ENCODE measurements around the gene FAM20A.

Gene FAM20A

DNA sequence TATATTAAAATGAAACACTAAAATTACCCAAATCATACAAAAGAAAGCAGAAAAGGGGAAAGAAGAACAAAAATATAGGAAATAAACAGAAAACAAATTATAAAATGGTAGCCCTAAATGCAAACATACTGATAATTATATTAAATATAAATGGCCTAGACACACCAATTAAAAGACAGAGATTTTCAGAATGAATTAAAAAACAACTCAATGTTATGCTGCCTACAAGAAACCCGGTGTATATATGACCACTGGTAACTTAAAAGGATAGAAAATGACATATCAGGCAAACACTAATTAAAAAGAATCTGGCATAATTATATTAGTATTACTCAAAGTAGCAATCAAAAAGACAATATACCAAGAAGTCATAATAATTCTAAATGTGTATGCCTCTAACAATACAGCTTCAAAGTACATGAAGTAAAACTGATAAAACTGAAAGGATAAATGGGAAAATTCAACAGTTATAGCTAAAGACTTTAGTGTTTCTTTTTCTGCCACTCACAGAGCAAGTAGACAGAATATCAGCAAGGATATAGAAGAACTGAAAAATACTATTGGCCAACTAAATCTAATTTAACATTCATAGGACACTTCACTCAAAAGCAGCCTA lies 7.5 kb upstream of the FAM20A start:
- DNase-seq = no peak

DNA sequence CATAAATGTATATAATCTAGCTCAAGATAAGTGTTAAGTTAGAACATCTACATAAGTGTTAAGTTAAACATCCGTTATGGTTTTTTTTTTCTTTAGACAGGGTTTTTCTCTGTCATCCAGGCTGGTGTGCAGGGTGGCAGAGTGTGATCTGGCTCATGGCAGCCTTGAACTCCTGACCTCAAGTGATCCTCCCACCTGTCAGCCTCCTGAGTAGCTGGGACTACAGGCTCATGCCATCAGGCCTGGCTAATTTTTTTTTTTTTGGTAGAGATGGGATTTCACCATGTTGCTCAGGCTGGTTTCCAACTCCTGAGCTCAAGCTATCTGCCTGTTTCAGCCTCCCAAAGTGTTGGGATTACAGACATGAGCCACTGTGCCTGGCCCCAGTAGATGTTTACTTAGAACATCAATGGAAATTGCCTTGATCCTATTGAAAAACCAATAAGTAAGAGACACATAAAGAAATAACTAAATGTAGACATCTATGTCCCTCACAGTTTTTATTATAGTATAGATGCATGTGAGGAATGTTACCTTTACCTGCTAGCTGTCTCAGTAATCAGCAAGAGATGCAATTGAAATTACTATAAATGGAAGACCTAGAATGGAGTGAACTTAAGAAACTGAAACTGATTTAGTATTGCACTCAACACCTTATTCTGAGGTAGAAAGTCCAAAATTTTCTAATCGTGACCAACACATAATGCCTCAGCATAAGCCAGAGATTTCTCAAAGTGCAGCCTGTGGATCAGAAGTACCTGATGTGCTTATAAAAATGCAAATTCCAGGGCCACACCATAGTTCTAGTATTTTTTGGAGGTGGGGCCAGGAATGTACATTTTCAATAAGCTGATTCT lies 5.5 kb upstream of the FAM20A start:
- no peak for DNase-seq

DNA sequence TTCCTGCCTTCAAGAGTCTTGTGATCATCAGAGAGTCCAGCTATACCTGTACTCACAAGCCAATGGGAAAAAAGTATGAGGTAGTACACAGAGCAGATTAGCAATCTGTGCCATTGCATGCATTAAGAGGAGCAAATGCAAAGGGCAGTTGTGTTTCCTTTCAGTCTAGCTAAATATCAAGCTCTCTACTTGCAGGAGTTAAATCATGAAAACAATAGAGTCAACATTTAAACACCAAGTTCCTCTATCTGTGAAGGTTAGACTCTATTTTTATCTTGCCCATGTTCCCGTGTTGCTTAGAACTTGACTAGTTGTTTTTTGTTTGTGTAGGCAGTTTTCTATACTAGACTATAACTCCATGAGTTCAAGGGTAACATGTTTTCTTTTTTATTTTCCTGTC lies 4.7 kb upstream of the FAM20A start:
- DNase-seq = no peak

DNA sequence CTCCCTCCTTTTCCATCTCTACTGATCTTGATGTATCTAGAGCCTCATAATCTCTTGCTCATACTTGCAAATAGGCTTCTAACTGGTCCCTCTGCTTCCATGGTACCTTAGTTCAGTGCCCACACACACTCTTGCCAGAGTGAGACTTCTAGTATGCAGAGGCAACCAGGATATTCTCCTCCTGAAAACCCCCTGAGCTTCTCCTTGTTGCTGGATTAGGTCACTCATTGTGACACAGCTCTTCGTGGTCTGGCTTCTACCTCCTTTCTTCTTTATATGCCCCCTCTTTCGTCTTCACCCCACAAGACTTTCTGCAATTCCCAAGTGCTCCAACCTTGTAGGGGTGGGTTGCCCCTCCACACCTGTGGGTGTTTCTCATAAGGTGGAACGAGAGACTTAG lies 2.5 kb upstream of the FAM20A start:
- no peak for DNase-seq

DNA sequence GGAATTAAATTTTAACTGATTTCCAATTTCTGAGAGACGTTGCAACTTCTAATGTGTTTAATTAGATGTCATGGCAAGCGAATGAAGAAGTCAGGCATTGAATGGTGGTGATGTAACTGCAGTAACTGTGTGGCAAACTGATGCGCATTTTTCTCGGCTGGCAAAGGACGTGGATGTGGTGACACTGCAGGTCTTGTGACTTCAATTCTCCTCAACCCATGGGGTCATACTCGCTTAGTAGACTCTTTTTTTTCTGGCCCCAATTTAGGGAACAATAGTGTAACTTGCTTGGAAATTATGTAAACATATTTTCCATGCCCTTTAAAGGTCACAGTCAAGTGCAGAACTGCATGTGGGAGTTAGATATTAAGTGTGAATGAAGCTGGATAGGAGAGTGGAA lies 1.9 kb upstream of the FAM20A start:
- DNase-seq = no peak

DNA sequence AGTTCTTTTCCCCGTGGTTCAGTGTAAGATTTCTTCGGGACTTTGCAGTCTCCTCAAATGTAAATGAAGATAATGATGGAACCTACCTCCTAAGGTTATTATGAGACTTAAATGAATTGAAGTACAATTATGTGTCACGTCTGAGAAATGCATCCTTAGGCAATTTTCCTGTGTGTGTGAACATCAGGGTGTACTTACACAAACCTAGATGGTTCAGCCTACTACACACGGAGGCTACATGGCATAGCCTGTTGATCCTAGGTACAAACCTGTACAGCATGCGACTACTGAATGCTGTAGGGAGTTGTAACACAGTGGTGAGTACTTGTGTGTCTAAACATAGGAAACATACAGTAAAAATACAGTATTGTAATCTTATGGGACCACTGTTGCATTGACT lies 1.1 kb upstream of the FAM20A start:
- no peak for DNase-seq

DNA sequence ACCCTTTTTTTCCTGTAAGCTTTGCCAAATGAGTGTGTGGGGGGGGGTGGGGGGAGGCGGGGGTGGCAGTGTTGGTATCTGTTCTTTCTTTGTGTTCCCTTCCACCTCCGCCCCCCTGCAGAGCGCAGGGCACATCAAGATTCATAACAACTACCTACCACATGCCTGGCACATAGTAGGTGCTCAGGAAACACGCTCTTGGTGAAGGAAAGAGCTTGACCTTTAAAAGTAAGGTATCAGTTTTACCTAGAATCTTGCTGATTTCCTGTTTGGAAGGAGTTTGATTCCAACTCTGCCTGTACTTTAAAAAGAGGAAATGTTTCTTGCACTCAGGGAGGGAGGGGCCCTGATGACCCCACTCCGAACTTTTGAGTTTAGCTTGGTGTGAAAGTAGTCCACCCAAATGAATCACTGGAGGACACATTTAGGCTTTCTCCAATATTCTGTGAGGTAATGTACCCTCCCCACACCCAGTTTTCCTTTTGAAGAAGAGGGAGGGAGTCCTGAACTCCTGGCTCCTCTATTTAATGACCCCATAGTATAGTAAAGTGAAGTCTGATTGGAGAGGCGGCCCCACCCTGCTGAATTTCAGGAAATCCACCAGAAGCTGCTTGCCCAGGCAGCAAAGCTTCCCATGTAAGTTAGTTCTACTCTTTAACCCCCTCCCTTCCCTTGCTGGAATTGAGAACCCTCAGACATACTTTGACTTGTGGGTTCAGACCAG lies 560 bp upstream of the FAM20A start:
- DNase-seq = no peak

DNA sequence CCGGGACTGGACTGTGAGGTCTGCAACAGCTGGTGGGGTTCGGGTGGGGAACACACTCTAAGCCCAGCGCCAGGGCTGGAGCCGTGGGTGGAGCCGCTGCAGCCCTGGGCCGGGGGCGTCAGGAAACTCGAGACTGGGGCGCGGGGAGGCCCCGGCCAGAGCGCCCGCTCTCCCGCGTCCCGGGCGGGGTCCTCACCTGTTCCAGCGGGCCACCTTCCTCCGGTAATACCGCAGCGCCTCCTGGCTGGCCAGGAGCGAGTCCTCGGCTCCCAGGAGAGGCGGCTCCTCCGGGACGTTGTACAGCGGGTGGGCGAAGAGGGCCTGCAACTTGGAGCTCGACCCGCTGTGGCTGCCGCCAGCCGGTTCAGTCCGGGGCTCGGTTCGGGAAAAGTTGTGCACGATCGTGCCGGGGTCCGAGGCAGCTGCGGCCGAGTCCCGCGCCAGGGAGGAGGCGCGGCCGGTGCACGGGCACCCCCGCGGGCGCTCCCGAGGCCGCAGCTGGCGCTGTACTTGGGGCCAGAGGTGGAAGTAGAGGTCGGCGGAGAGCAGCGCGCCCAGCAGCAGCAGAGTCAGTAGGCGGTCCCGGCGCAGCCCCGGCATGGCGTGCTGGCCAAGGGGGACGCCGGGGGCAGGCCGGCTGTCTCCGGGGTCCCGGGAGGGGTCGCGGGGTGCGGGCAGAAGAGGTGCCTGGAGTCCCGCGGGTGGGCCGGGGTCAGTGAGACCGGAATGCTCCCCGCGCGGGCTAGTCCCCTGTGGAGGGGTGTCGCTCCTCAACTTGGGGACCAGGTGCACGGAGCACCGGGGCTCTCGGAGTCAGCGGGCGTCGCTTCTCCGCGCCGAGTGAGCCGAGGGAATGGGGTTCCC lies 868 bp downstream of the FAM20A start:
- no peak for DNase-seq

DNA sequence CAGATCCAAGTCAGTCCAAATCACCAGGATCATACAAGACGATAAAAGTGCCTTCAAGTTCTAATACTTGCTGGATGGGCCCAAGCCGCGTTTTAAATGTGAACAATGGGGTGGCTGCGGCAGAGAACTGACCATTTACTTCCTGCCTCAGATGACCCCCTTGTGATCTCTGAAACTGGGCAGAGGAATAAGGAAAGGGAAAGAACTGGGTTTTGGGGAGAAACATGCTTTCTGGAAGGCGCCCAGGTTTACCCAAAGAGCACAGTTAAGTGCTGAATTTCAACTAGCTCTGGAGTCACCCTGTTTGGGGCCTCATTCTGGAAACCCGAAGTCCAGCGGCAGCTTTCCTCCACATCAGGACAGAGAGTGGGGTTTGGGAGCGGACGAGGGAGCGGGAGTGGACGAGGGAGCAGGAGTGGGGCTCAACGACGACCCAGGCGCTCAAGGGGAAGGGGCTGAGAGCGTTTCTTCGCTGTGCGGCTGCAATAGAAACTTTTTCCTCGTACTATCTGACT lies 1.6 kb downstream of the FAM20A start:
- DNase-seq = no peak

DNA sequence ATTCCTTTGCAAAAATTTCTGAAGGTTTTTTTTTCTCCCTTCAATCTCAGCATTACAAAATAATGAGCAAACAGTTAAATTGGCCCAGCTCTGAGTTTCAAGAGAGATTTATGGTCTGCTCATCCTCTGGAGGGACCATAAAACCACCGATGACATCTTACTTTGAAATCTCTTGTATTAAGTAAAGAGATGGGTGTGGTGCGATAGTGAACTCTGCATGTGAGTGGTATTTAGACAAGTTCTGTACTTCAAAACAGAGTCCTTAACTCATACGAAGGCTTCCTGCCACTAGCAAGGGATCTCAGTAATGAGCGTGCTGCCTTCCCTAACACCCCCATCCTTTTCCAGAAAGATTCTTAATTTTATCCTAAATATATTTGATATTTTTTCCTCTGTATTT lies 2.1 kb downstream of the FAM20A start:
- DNase-seq = no peak

DNA sequence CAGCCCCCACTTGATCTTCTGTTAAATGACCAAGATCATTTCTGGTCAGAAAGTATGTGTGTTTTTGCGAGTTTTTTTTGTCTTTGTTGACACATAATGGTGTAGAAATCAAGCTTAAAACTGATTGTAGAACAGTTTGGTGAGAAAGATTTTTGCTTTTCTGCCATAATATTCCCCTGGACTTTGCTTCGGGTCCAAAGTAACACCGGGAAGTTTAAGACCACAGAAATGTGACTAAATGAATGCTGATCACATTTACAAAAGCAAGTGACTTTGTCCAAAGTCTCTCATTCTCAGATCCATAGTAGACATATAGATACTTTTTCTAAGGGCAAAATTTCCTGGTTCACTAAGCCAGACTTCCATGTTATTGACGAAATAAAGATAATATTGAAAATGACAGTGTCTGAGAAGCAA lies 2.6 kb downstream of the FAM20A start:
- no peak for DNase-seq

DNA sequence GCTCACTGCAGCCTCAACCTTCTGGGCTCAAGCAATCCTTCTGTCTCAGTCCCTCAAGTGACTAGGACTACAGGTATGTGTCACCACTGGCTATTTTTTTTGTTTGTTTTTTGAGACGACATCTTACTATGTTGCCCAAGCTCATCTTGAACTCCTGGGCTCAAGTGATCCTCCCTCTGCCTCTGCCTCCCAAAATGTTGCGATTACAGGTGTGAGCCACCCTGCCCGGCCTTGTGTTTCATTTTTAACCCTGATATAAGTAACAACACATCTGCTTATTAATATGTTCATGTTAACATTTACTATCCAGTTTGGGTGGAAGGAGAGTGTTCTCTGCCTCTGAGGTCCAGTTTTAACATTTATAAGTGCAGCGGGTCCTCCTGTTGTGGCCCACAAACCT lies 3.1 kb downstream of the FAM20A start:
- DNase-seq = no peak

DNA sequence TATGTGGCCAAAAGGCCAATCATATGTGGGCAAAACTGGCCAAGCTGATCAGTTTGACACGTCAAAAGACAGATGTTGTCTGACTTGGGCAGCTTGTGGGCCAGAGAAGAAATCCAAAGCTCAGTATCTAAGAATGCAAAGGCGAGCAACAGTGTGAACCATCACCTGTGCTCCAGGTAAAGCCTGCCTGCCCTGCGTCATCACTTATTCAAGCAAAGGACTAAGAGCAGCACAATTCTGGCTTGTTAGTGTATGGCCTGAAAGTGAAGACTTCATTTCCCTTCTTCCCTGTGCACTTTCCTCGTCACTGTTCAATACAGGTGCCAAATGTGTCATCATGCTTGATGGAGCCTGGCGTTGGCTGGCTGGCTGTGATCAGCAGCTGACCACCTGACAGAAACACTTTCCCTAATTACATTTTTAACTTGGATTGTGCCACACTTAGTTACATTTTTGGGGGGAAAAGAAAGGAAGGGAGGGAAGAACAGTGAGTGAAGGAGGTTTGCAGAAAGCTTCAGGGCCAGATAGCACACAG lies 4.7 kb downstream of the FAM20A start:
- DNase-seq = no peak

DNA sequence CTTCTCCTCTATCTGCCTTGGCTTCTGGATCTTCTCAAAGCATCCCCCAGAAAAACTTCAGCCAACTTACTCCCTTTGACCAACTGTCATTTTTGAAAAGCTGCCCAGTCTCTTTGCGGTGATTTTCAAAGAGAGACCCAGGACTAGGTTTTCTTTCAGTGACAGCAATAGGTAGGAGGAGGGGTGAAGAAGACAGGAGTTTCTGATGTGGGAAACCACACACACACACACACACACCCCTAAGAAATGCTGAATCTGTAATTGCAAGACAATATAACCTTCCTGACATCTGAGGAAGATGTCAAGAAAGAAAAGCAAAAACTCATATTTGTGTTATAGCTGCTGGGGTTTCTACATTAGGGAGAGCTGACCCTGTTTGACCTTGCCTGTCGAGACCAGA lies 5.2 kb downstream of the FAM20A start:
- no peak for DNase-seq

DNA sequence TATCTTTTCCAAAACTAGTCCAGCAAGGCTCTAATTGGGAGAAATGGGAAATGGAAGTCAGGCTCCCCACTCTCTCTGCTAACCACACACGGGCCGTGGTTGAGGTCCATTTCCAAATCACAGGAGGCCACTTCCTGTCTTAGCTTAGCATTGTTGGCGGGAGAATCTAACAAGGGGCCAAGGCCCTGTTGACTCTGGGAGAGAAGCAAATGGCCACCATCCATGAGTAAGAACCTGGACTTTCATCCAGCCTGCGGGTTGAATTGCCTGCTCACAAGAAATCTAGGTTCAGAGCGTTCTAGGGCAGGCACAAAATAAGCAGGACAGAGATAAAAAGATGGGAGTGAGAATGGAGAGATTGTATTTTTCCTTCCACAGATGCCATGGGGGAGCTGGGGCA lies 5.7 kb downstream of the FAM20A start:
- no peak for DNase-seq

DNA sequence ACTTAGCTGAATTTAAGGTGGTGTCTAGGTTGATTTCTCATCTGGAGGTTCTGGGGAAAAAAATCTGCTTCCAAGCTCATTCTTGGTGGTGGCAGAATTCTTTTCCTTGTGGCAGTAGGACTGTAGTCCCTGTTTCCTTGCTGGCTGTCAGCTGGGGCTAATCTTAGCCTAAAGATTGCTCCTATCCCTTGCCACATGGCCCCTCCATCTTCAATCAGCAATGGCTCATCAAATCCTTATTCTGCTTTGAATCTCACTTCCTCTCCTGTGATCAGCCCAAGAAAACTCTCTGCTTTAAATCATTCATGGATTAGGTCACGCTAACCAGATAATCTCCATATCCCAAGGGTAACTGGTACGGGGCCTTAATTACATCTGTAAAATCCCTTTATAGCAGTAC lies 6.6 kb downstream of the FAM20A start:
- no peak for DNase-seq

DNA sequence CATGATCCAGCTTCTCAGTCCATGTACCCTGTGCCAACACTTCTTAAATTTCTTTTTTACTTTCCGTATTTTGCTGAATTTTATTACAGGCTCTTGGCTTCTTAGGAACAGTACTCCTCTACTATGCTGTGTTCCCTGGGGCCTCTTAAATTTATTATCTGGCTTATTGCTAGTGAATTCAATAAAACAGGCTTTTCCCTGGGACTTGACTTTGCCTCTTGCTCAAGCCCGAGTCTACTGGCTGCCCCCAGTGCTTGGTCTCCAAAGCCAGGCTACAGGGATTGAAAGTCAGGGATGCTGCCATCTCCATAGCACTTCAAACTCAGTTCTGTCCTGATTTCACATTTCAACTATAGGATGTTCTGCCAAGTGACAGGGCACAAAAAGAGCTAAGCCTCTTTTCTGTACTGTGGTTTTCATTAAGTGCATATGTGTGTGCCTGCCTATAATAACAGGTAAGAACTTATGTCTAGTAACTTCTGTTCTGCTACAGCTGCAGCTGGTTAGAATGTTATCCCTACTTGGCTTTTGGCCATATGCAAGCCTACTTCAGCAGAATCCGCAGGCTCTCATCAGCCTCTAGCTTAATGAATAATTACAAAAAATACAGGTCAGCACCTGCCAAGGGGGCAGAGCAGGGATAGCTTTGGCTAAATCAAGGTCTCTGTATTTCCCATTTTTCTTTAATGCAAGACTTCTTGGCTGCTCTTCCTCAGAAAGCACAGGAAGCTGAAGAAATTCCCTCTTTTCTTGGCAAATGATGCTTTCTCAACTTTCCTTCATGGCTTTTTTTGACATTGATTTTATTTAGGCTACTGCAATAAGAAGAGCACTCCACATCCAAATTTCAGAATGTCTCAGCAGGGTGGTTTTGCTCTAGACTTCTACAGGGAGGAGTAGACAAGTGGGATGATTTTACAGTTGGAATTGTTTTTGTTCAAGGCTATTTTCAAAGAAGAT lies 8.2 kb downstream of the FAM20A start:
- no peak for DNase-seq

DNA sequence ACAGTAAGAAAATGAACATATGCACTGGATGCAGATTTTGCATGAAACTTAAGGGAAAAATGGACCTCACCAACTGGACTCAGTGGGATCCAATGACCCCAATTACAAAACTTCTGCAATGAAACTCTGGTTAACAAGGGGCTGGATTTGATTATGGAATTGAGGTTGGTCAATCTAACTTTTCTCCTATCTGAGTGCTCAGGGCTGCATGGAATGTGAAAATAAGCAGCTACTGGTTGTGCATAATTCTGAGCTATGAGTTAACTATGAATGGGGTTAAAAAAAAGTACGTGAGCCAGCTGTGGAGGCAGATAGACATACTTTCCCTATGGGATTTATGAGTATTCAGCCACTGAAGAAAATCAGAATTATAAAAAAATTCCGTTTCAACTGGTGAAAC lies 9.2 kb downstream of the FAM20A start:
- no peak for DNase-seq

DNA sequence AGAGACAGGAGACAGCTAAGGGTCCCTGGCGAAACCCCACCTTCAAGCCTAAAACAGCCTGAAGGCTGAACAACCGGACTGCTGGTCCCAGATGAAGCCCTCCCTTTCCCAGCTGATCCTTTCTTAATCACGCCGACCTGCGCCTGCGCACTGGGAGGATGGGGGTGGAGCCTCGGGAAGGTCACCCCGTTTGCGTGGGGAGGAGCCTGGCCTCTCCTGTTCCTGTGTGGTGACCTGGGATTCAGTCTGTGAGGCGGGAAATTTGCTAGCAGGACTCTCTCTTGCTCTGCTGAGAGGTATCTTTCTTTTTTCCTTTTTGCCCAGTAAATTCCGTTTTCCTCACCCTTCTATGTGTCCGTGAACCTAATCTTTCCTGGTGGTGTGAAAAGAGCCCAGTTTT lies 9.6 kb downstream of the FAM20A start:
- DNase-seq = no peak

DNA sequence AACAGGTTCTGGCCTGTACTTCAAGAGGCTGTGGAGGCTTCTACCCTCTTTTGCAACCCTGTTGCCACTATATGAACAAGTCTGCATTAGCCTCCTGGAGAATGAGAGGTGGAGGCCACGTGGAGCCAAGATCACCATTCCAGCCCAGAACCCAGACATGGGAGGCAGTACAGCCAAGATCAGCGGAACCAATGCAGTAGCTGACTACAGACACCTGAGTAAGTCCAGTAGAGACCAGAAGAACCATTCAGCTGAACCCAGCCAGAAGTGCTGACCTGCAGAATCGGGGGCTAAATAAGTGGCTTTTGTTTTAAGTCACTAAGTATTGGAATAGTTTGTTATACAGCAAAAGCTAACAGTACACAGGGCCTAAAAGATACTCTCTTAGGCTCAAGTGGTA lies 12.1 kb downstream of the FAM20A start:
- no peak for DNase-seq

DNA sequence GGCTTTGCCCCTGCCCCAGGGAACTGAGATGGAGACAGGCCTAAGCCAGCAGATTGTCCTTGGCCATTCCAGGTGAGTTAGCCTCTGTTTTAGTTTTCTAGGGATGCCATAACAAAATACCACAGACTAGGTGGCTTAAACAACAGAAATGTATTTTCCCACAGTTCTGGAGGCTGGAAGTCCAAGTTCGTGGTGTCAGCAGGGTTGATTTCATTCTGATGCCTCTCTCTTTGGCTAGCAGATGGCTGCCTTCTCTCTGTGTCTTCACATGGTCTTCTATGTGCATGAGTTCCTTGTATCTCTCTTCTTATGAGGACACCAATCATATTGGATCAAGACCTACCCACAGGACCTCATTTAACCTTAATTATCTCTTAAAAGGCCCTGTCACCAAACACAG lies 12.8 kb downstream of the FAM20A start:
- no peak for DNase-seq

All from stimulated activated CD4-positive, alpha-beta T cell treated with anti-CD3 and anti-CD28 coated beads, Interleukin-1b, Interleukin-23, amount 100 ng/mL, for 48 hours (primary cell).